DOHH2 (cell line): Measurements from ENCODE around the gene KDM4C.

Experiments
- H3F3A ChIP-seq: fragments of 200-600 bp; sonication (generic), shearing (Covaris generic); 2 replicates; pipeline ENCODE4 v1.6.0; 2016; ENCODE audit warnings: antibody characterized with exemption, mild to moderate bottlenecking; ENCODE audit not compliant: control insufficient read depth, insufficient read depth
- H3K27ac ChIP-seq: fragments of 200-600 bp; sonication (generic); 2 replicates; pipeline ENCODE4 v1.5.1; 2014; ENCODE audit warnings: low read depth, mild to moderate bottlenecking, low read length, moderate library complexity
- H3K27me3 ChIP-seq: fragments of 200-600 bp; sonication (generic); 2 replicates; pipeline ENCODE4 v1.6.1; 2014; ENCODE audit warnings: mild to moderate bottlenecking, low read length, mixed read lengths; ENCODE audit not compliant: control insufficient read depth
- H3K36me3 ChIP-seq: fragments of 200-600 bp; sonication (generic); 2 replicates; pipeline ENCODE4 v1.6.1; 2014; ENCODE audit warnings: mild to moderate bottlenecking, low read length, moderate library complexity, mixed read lengths; ENCODE audit not compliant: control insufficient read depth
- H3K4me1 ChIP-seq: fragments of 200-600 bp; sonication (generic); 2 replicates; pipeline ENCODE4 v1.6.1; 2014; ENCODE audit warnings: mild to moderate bottlenecking, low read length, mixed read lengths; ENCODE audit not compliant: control insufficient read depth
- H3K4me2 ChIP-seq: fragments of 200-600 bp; sonication (generic); 2 replicates; pipeline ENCODE4 v1.6.0; 2014; ENCODE audit warnings: mild to moderate bottlenecking, low read length, moderate library complexity
- H3K4me3 ChIP-seq: fragments of 200-600 bp; sonication (generic); 2 replicates; pipeline ENCODE4 v1.5.1; 2014; ENCODE audit warnings: mild to moderate bottlenecking, low read length, mixed read lengths
- H3K79me2 ChIP-seq: fragments of 200-600 bp; sonication (generic); 2 replicates; pipeline ENCODE4 v1.6.1; 2014; ENCODE audit warnings: mild to moderate bottlenecking, low read length, mixed read lengths; ENCODE audit not compliant: control insufficient read depth
- H3K9me2 ChIP-seq: fragments of 200-600 bp; sonication (generic); replicated peaks from 2 replicates; pipeline ENCODE4 v1.6.1; 2014; ENCODE audit warnings: mild to moderate bottlenecking, low read length, mixed read lengths; ENCODE audit not compliant: control insufficient read depth
- H3K9me3 ChIP-seq: fragments of 200-600 bp; sonication (generic); 2 replicates; pipeline ENCODE4 v1.6.1; 2014; ENCODE audit warnings: antibody characterized with exemption, low read length, mixed read lengths; ENCODE audit not compliant: control insufficient read depth, insufficient read depth
- H4K20me1 ChIP-seq: fragments of 200-600 bp; sonication (generic); 2 replicates; pipeline ENCODE4 v1.6.0; 2014; ENCODE audit warnings: low read depth, mild to moderate bottlenecking, antibody characterized with exemption, low read length, moderate library complexity; ENCODE audit not compliant: control insufficient read depth, insufficient read depth
- EZH2phosphoT487 ChIP-seq: fragments of 200-600 bp; sonication (generic); IDR thresholded peaks from 2 replicates; pipeline ENCODE4 v1.6.1; 2017; ENCODE audit warnings: borderline replicate concordance, mild to moderate bottlenecking, antibody characterized with exemption, low read length, moderate library complexity, mixed read lengths
- TF ChIP-seq, protein P1 (sequence below): fragments of 200-600 bp; sonication (generic); IDR thresholded peaks from one replicate; pipeline ENCODE4 v1.5.1; 2014; ENCODE audit warnings: antibody characterized with exemption, mild to moderate bottlenecking, low read depth, low read length; ENCODE audit not compliant: poor library complexity, severe bottlenecking

The KDM4C gene

DNA sequence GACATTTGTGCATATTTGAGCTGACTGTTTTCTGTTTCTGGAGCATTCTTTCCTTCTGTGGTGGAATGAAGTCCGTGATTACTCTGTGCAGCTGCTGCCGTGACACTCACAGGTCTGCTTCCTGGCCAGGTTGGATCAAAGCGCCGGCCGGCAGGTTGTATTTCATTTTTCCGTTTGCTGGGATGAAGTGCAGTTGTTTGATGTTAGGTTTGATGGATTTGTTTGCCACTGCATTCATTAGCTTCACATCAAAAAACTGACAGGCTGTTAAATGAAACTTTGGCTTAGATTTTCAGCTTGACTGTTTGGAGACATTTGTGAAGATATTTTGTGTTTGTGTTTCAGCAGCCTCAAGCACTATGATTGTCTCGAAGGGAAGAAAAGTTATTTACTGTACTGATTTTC is 140.1 kb downstream of the KDM4C start:
- no peak overlapping the region for H3K4me3 ChIP-seq
- no peaks in the 10 kb centered on the region for H3F3A ChIP-seq
- no peak overlapping the region for H3K27ac ChIP-seq
- H3K9me2 ChIP-seq = no peaks in the 10 kb centered on the region
- H3K79me2 ChIP-seq = no peaks in the 10 kb centered on the region
- no peaks in the 10 kb centered on the region for H3K9me3 ChIP-seq
- peaks cover 6% of the 10 kb centered on the region for H3K4me1 ChIP-seq
- H3K36me3 ChIP-seq = peaks cover 6% of the 10 kb centered on the region
- H3K27me3 ChIP-seq = no peaks in the 10 kb centered on the region
- TF ChIP-seq, protein P1, sequence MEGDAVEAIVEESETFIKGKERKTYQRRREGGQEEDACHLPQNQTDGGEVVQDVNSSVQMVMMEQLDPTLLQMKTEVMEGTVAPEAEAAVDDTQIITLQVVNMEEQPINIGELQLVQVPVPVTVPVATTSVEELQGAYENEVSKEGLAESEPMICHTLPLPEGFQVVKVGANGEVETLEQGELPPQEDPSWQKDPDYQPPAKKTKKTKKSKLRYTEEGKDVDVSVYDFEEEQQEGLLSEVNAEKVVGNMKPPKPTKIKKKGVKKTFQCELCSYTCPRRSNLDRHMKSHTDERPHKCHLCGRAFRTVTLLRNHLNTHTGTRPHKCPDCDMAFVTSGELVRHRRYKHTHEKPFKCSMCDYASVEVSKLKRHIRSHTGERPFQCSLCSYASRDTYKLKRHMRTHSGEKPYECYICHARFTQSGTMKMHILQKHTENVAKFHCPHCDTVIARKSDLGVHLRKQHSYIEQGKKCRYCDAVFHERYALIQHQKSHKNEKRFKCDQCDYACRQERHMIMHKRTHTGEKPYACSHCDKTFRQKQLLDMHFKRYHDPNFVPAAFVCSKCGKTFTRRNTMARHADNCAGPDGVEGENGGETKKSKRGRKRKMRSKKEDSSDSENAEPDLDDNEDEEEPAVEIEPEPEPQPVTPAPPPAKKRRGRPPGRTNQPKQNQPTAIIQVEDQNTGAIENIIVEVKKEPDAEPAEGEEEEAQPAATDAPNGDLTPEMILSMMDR = no peak
- no peak for TF ChIP-seq EZH2phosphoT487
- H3K4me2 ChIP-seq = no peak overlapping the region
- H4K20me1 ChIP-seq = no peaks in the 10 kb centered on the region

DNA sequence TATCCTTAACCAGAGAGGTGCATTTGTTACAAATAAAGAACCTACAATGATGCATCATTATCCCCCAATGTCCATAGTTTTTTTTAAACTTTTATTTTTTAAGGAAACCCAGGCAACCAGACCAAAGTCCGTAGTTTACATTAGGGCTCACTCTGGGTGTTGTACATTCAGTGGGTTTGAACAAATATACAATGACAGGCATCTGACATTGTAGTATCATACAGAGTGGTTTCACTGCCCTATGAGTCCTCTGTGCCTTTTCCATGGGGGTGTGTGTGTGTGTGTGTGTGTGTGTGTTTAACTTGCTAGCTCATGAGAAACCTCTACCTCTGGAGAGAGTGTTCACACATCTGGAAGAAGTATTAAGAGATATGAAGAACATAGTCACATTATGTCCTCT is 141.5 kb downstream of the KDM4C start:
- no peaks in the 10 kb centered on the region; the same call in 1 of the 2 replicates for H3K36me3 ChIP-seq
- no peaks in the 10 kb centered on the region for H3F3A ChIP-seq

DNA sequence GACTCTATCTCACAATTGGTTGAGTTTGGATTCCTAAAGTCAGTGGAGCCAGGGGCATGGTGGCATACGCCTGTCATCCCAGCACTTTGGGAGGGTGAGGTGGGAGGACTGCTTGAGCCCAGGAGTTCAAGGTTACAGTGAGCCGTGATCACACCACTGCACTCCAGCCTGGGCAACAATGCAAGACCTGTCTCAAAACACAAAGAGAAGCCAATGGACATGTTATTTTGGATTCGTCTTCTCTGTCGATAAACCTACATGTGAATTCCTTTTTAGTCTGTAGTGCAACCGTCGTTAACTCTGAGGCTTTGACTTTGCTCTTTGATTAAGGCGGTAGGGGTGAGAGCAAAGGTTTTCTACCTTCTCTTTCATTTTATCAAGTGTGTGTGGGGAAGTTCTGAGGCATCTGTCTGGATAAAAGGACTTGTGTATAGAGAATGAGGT is 142.7 kb downstream of the KDM4C start:
- TF ChIP-seq, protein P1 = no peak
- TF ChIP-seq EZH2phosphoT487 = no peak
- Histone ChIP-seq H3K9me3 (no peaks in the 10 kb centered on the region), H3K79me2 (no peaks in the 10 kb centered on the region), H3K36me3 (no peaks in the 10 kb centered on the region), H3F3A (no peaks in the 10 kb centered on the region), H3K4me1 (no peaks in the 10 kb centered on the region), H4K20me1 (no peaks in the 10 kb centered on the region), H3K27me3 (no peaks in the 10 kb centered on the region), H3K27ac (no peak overlapping the region), H3K4me2 (no peak overlapping the region), H3K9me2 (no peaks in the 10 kb centered on the region), H3K4me3 (no peak overlapping the region)

More for the DNA sequence above, 141.5 kb downstream of the KDM4C start:
- TF ChIP-seq, protein P1 = no peak
- TF ChIP-seq EZH2phosphoT487 = no peak
- H3K79me2 ChIP-seq = no peaks in the 10 kb centered on the region
- no peaks in the 10 kb centered on the region for H3K9me2 ChIP-seq
- H3K4me2 ChIP-seq = no peak overlapping the region
- no peaks in the 10 kb centered on the region for H4K20me1 ChIP-seq
- H3K27ac ChIP-seq = no peak overlapping the region
- no peaks in the 10 kb centered on the region for H3K9me3 ChIP-seq
- no peaks in the 10 kb centered on the region for H3K27me3 ChIP-seq
- H3K4me1 ChIP-seq = no peaks in the 10 kb centered on the region
- H3K4me3 ChIP-seq = no peak overlapping the region

DNA sequence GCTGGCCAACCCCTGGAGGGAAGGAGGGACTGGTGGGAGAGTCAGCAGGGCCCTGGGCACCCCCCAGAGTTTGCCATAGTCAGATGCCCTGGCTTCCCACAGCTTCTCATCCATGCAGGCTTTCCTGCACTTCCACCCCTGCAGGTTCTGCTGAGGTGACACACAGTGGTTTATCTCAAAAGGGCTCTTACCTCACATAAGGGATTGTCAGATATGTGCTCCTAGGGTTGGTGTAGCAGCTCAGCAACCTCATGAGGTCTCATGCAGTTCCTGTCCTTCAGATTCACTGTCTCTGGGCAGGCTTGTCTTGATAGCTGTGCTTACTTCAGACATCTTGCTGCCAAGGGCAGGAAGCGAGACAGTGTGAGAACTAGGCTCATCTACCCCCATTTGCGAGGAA is 143.4 kb downstream of the KDM4C start:
- H3K36me3 ChIP-seq = no peaks in the 10 kb centered on the region
- H3F3A ChIP-seq = no peaks in the 10 kb centered on the region
- H3K9me3 ChIP-seq = no peaks in the 10 kb centered on the region
- H3K27me3 ChIP-seq = no peaks in the 10 kb centered on the region
- no peak overlapping the region for H3K4me3 ChIP-seq
- no peak for TF ChIP-seq EZH2phosphoT487
- TF ChIP-seq, protein P1 = no peak
- H3K27ac ChIP-seq = no peak overlapping the region
- H4K20me1 ChIP-seq = no peaks in the 10 kb centered on the region
- H3K9me2 ChIP-seq = no peaks in the 10 kb centered on the region
- no peaks in the 10 kb centered on the region for H3K4me1 ChIP-seq
- H3K79me2 ChIP-seq = no peaks in the 10 kb centered on the region
- no peak overlapping the region for H3K4me2 ChIP-seq
